Common myeloid progenitor, CD34-positive (primary cell): Measurements from ENCODE around the gene CCBE1.

Experiments
- CTCF ChIA-PET: fragments of 350-600 bp; sonication (Branson Sonifier 250); formaldehyde crosslinking; loops from one replicate; lab custom pipeline; 2021; ENCODE audit warnings: antibody characterized with exemption; lab: Charles Lee
- POLR2A ChIA-PET: fragments of 350-600 bp; sonication (Branson Sonifier 250); formaldehyde crosslinking; loops from one replicate; lab custom pipeline; 2021; ENCODE audit warnings: antibody characterized with exemption; lab: Charles Lee
- DNase-seq, 3 donors: peaks; one replicate each; pipeline versions ENCODE4 v3.0.0 to v3.0.0-alpha.2; 2013
- H3K27ac ChIP-seq, 2 experiments: 1 replicate in 1 of 2; 2 replicates in 1 of 2; pipeline ENCODE4 v1.7.0; 2013; ENCODE audit warnings: inconsistent platforms in 2 of 2, low read length in 2 of 2, mild to moderate bottlenecking in 2 of 2, low read depth in 1 of 2, moderate library complexity in 1 of 2; ENCODE audit not compliant: severe bottlenecking in 2 of 2, insufficient read depth in 1 of 2, poor library complexity in 1 of 2
- H3K27me3 ChIP-seq, 5 experiments: replicated peaks in 2 of 5; 1 replicate in 3 of 5; 2 replicates in 2 of 5; pipeline versions ENCODE4 v1.6.1 to v1.7.0; 2013; ENCODE audit warnings: low read length in 4 of 5, mild to moderate bottlenecking in 2 of 5, moderate library complexity in 2 of 5, inconsistent platforms in 1 of 5; ENCODE audit not compliant: insufficient read depth in 5 of 5, control insufficient read depth in 4 of 5
- H3K36me3 ChIP-seq, 4 experiments: 1 replicate in 2 of 4; 2 replicates in 2 of 4; pipeline versions ENCODE4 v1.6.1 to v1.7.0; 2013; ENCODE audit warnings: low read length in 3 of 4, control low read depth in 1 of 4, mild to moderate bottlenecking in 1 of 4; ENCODE audit not compliant: control insufficient read depth in 4 of 4, insufficient read depth in 4 of 4
- H3K4me1 ChIP-seq, 4 experiments: 1 replicate in 3 of 4; 2 replicates in 1 of 4; pipeline versions ENCODE4 v1.6.1 to v1.7.1; 2013; ENCODE audit warnings: low read length in 3 of 4, mild to moderate bottlenecking in 3 of 4, control low read depth in 1 of 4, inconsistent platforms in 1 of 4, moderate library complexity in 1 of 4; ENCODE audit not compliant: control insufficient read depth in 4 of 4, insufficient read depth in 4 of 4; ENCODE audit errors: control extremely low read depth in 1 of 4
- H3K4me3 ChIP-seq, 7 experiments: 1 replicate in 4 of 7; 2 replicates in 3 of 7; pipeline versions ENCODE4 v1.5.1 to v1.7.0; 2013; ENCODE audit warnings: mild to moderate bottlenecking in 7 of 7, low read length in 6 of 7, moderate library complexity in 6 of 7, inconsistent platforms in 2 of 7, low read depth in 2 of 7, control low read depth in 1 of 7; ENCODE audit not compliant: insufficient read depth in 4 of 7, control insufficient read depth in 1 of 7; ENCODE audit errors: extremely low read depth in 1 of 7
- H3K9me3 ChIP-seq, 5 experiments: 1 replicate in 4 of 5; 2 replicates in 1 of 5; pipeline versions ENCODE4 v1.6.1 to v1.7.1; 2013; ENCODE audit warnings: low read length in 4 of 5, mild to moderate bottlenecking in 2 of 5, inconsistent platforms in 1 of 5, low read depth in 1 of 5, moderate library complexity in 1 of 5; ENCODE audit not compliant: control insufficient read depth in 4 of 5, insufficient read depth in 2 of 5; ENCODE audit errors: control extremely low read depth in 1 of 5
- WGBS: methylation state at CpG from one replicate; pipeline ENCODE4 v1.1.5; 2013; ENCODE audit not compliant: insufficient coverage; 5-methylcytosine and 5-hydroxymethylcytosine counted together

The CCBE1 gene

DNA sequence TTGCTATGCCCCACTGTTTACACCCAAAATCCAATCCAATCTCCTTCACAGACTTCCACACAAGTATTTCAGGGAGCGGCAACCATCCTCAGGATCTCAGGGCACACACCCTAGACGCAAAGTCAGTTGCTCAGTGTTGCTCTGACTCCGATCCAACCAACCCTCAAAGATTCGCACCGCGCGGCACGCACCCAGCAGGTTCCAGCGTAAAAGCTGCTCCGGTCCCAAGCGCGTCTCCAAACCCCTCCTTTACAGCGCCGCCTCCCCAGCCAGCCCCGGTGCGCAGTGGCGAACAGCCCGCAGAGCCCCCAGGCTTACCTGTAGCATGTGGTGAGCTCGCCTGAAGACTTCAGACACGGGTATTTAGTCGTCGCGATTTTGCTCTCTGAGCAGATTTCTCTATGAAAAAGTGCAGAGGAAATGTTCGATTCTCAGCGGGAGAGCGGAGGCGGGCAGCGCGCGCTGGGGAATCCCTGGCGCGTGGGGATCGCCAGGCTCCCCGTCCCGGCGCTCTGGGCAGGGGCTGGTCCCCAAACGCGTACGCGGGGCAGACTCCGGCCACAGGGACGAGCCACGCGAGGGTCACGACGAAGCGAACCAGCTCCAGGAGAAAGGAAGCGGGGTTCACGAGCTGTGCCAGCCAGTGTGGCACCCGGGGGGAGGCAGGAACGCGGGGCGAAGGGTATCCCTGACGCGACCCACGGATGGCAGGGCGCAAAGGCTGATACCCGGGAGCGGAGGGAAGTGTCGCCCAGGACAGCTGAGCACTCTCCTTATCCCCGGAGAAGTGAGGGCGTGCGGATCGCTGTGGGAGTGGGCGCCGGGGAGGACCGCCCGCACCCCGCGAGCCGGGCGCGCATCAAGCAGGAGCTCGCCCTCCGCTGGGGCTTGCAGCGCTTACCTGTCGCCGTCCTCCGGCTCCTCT, 650 bp downstream of the CCBE1 start:
- DNase-seq, result peak in 2 of 3 donors; percentile 18 to 28
- no peak overlapping the region for H3K27ac ChIP-seq
- no peaks in the 10 kb centered on the region for H3K9me3 ChIP-seq
- H3K27me3 ChIP-seq, result peaks cover 25 to 84% (median 35%) of the 10 kb centered on the region in 5 experiments
- H3K36me3 ChIP-seq, result no peaks in the 10 kb centered on the region
- H3K4me3 ChIP-seq, result peak overlapping the region in 5 of 7 experiments; percentile 21 to 68 (median 25)
- WGBS, result under 1% methylated on average over 70 of the region's 79 CpGs
- H3K4me1 ChIP-seq, result peaks cover 3 to 20% (median 13%) of the 10 kb centered on the region in 4 experiments
- ChIA-PET CTCF (interaction anchor here (0.9 to 2.2 kb wide), 5 partner anchors 12 to 127 kb away, joined by 3 to 8 read pairs (median 4); no protein-coding TSS in a partner anchor), POLR2A (interaction anchor here (0.6 kb wide), 1 partner anchor 249 kb away, joined by 4 read pairs; no protein-coding TSS in a partner anchor)

DNA sequence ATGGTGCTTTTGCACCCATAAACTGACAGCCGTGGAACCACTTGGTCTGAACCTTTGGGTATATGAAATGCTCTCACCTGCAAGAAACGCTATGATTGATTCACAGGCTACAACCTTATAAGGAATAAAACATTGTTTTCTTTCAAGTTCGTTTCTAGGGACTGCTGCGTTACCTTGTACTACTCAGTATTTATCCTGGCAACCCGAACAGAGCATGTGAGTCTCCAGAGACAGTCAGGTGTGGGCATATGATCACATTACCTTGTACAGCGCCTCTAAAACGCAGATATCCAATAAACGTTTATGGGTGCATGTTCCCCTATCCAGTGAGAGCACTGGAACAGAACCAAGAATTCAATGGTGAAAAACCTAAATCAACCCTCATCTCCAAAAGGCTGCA, 1.7 kb downstream of the CCBE1 start:
- H3K9me3 ChIP-seq, result no peaks in the 10 kb centered on the region
- H3K4me1 ChIP-seq, result peaks cover 3 to 20% (median 13%) of the 10 kb centered on the region in 4 experiments
- no peaks in the 10 kb centered on the region for H3K36me3 ChIP-seq
- no peak for DNase-seq
- no peak overlapping the region for H3K27ac ChIP-seq
- ChIA-PET POLR2A (no interaction called here), CTCF (no interaction called here)
- H3K4me3 ChIP-seq, result no peak overlapping the region
- H3K27me3 ChIP-seq, result peaks cover 25 to 93% (median 37%) of the 10 kb centered on the region in 5 experiments
- WGBS, result 70% methylated on average over 8 of the region's 8 CpGs

DNA sequence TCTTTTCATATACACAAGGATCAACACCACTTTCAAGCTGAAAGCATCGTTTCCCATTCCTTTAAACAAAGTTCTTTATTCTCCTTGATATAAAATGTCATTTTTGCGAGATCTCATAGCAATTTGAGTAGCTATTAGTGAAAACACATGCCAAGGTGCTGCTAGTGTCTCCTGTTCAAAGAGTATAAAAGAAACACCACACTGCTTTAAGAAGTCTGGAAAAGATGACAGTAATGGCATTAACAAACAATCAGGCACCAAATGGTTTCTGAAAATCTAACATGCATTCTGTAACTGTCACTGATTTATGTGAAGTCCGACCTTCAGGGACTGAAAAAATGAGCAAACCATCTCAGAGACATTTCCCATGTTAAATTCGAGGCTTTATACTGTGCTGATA, 2.4 kb downstream of the CCBE1 start:
- peaks cover 25 to 99% (median 36%) of the 10 kb centered on the region in 5 experiments for H3K27me3 ChIP-seq
- DNase-seq, result no peak
- no peak overlapping the region for H3K4me3 ChIP-seq
- WGBS, result 60% methylated on average over 1 of the region's 4 CpGs
- ChIA-PET CTCF (interaction anchor here (1.6 kb wide), 1 partner anchor 9 kb away, joined by 7 read pairs; no protein-coding TSS in a partner anchor), POLR2A (no interaction called here)
- H3K36me3 ChIP-seq, result no peaks in the 10 kb centered on the region
- no peaks in the 10 kb centered on the region for H3K9me3 ChIP-seq
- peaks cover 3 to 20% (median 13%) of the 10 kb centered on the region in 4 experiments for H3K4me1 ChIP-seq
- H3K27ac ChIP-seq, result no peak overlapping the region

DNA sequence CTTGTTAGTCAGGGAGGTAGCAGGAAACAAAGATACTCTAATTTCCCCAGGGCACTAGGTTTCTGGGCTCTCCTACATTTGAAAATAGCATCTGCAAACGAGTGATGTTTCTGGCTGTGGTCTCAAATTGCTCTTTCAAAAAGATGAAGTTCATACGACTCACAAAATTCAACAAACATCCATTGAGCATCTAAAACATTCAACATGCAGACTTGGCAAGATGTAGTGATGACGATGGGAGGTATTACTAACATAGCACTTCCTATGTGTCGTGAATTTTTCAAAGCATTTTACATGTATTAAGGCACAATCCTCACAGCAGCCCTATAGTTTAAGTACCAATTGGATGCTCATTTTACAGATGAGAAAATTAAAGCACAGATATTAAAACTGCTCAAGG, 5.2 kb downstream of the CCBE1 start:
- POLR2A ChIA-PET, result no interaction called here
- no peak for DNase-seq
- H3K9me3 ChIP-seq, result no peaks in the 10 kb centered on the region
- H3K4me3 ChIP-seq, result no peak overlapping the region
- peaks cover 17 to 82% (median 33%) of the 10 kb centered on the region in 5 experiments for H3K27me3 ChIP-seq
- H3K36me3 ChIP-seq, result no peaks in the 10 kb centered on the region
- WGBS, result 53% methylated on average over 3 of the region's 4 CpGs
- CTCF ChIA-PET, result interaction anchor here (0.9 to 1.7 kb wide), 2 partner anchors 131 to 233 kb away, joined by 3 to 4 read pairs; no protein-coding TSS in a partner anchor
- peaks cover 0 to 10% (median 5%) of the 10 kb centered on the region in 4 experiments for H3K4me1 ChIP-seq
- H3K27ac ChIP-seq, result no peak overlapping the region

DNA sequence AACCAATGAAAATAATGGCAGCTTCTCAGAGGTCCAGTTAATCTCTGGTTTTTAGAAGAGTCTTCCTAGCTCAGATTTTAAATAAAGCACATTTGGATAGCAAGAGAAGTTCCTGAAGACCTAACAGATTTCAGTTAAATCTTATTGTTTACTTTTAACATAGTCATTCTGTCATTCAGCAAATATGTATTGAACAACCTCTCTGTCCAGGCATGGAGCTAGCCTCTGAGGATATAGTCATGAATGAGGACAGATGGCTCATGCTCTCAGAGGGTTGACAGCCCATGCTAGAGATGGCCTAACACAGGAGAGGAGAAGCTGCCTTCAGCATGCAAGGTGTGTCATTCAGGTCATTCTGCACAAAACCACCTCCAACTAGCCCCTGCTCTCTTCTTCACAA, 6.2 kb downstream of the CCBE1 start:
- no peak for DNase-seq
- POLR2A ChIA-PET, result no interaction called here
- H3K9me3 ChIP-seq, result no peaks in the 10 kb centered on the region
- H3K4me3 ChIP-seq, result no peak overlapping the region
- CTCF ChIA-PET, result interaction anchor here (1.0 to 1.7 kb wide), 2 partner anchors 13 to 132 kb away, joined by 4 read pairs; no protein-coding TSS in a partner anchor
- peaks cover 16 to 81% (median 26%) of the 10 kb centered on the region in 5 experiments for H3K27me3 ChIP-seq
- H3K4me1 ChIP-seq, result peaks cover 0 to under 1% (median 0%) of the 10 kb centered on the region in 4 experiments
- no peaks in the 10 kb centered on the region for H3K36me3 ChIP-seq
- H3K27ac ChIP-seq, result no peak overlapping the region

DNA sequence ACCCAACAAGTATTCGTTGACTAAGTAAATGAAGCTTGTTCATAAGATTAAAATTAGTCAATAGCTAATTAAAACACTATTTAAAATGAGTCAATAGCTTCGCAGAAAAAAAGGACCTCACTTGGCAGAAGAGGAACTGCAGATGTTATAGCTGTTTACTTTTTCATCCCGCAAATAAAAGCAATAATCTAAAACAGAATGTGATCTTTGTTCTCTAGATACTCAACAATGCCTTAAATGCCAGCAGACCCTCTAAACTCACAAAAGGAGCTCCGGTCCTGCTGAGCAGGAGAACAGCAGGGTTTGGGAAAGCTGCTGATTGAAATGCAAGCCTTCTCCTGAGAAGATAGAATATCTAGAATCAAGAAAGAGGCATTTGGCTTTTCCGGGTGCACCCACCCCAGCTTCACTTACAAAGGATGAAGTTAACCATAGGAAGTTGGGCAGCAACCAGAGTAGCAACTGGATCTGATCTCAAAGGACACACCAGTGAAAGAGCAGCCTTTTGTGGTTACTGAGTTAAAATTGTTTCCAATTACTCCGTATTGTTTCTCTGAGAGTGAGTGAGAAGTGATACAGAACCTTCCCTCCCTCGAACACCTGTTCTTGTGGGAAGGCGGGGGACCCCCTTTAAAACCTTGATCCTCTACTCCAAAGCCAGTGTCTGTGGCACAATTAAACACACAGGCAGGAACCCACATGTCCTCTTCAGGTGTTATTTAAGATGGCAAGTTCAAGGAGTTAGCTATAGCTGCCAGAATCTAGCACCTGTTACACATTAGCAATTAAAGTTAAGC, 6.8 kb downstream of the CCBE1 start:
- CTCF ChIA-PET, result interaction anchor here (1.0 to 1.7 kb wide), 3 partner anchors 13 to 133 kb away, joined by 3 to 4 read pairs (median 4); no protein-coding TSS in a partner anchor
- DNase-seq, result no peak
- H3K27ac ChIP-seq, result no peak overlapping the region
- WGBS, result 17% methylated on average over 2 of the region's 8 CpGs
- H3K27me3 ChIP-seq, result peaks cover 13 to 78% (median 24%) of the 10 kb centered on the region in 5 experiments
- no peaks in the 10 kb centered on the region for H3K9me3 ChIP-seq
- no peaks in the 10 kb centered on the region for H3K36me3 ChIP-seq
- POLR2A ChIA-PET, result interaction anchor here (0.9 kb wide), 1 partner anchor 16 kb away, joined by 3 read pairs; no protein-coding TSS in a partner anchor
- no peak overlapping the region for H3K4me3 ChIP-seq
- H3K4me1 ChIP-seq, result no peaks in the 10 kb centered on the region
